Amniotic epithelial cell (primary cell): ENCODE results near the gene NUP62CL.
A peak's percentile ranks its signal among the peaks of the same experiment; 100 is the strongest.

Experiments
- DNase-seq: peaks from one replicate; pipeline ENCODE4 v3.0.0-alpha.2; 2010; ENCODE audit warnings: low read depth

The NUP62CL gene

GRCh38 chrX:107146670-107147069, 59.6 kb downstream of the NUP62CL start:
- DNase-seq = peak; percentile 55

- DNase-seq = no peak
These were observed 70.3 kb downstream of the NUP62CL start for GRCh38 chrX:107135965-107136307.

- DNase-seq = peak; percentile 48
These were observed 70.9 kb downstream of the NUP62CL start for GRCh38 chrX:107135049-107135964.

DNA sequence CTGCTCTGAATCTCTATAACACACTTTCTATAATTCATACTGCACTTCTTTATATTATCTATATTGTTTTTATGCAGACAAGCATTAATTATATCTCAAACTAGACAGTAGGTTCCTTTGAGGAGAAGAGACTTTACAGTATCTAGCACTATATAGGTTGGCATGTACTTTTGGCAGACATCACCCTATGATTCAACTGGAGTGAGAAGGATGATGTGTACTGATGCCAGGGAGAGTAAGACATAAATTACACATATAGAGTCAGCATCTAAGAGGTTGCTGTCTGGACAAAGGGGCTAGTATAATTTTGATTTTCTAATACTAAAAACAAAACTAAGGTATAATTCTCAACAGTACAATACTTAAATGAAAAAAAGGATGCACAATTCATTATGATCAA, 82.5 kb downstream of the NUP62CL start:
- DNase-seq = no peak

- no peak for DNase-seq
These were observed 87.0 kb downstream of the NUP62CL start for GRCh38 chrX:107119283-107119682.

- DNase-seq = peak; percentile 77
These were observed 87.7 kb downstream of the NUP62CL start, which contains the start of gene RBM41 for GRCh38 chrX:107118322-107119147. Gene RBM41, minus strand, starts transcription at chrX:107118822. Its CDS starts 49 bp downstream, at chrX:107118773.

DNA sequence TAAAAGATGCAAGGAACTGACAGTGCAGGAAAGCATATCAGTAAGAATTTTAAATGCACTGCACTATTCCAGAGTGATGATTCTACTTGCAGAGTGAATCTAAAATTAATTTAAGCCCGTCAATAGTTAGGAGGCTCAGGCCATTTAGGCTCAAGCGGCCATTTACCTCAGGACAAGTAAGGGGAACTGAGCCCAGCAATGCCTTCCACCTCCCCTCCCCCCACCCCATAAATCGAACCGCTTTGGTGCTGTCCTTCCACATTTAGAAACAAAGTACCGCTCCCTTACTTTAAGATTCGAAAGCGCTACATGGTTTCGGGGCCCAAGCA, 88.3 kb downstream of the NUP62CL start:
- DNase-seq = no peak

- DNase-seq = peak; percentile 26
These were observed 98.8 kb downstream of the NUP62CL start for GRCh38 chrX:107107459-107107858.

DNA sequence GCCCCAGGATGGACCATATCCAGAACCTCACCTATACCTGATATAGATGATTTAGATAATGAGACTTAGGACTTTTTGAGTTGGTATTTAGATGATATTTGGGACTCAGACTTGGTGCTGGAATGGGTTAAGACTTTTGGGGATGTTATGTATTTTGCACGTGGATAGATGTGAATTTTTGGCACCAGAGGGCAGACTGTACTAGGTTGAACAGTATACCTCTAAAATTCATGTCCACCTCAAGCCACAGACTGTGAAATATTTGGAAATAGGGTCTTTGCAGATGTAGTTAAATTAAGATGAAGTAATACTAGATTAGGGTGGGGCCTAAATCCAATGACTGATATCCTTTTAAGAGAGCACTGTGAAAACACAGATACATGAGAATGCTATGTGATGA, 103.3 kb downstream of the NUP62CL start:
- no peak for DNase-seq

DNA sequence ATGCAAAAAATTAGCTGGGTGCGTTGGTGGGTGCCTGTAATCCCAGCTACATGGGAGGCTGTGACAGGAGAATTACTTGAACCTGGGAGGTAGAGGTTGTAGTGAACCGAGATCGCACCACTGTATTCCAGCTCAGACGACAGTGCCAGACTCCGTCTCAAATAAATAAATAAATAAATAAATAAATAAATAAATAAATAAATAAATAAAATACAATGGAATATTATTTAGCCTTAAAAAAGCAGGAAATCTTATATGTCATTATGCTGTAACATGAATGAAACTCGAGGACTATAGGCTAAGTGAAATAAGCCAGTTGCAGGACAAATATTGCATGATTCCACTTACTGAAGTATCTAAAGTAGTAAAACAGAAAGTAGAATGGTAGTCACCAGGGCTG, 130.1 kb downstream of the NUP62CL start:
- no peak for DNase-seq
